ENCODE measurements around the gene SYNJ2BP.

GRCh38 chr14:70397746-70398145 lies 19.1 kb downstream of the SYNJ2BP start:
- TF ChIP-seq, protein P1, sequence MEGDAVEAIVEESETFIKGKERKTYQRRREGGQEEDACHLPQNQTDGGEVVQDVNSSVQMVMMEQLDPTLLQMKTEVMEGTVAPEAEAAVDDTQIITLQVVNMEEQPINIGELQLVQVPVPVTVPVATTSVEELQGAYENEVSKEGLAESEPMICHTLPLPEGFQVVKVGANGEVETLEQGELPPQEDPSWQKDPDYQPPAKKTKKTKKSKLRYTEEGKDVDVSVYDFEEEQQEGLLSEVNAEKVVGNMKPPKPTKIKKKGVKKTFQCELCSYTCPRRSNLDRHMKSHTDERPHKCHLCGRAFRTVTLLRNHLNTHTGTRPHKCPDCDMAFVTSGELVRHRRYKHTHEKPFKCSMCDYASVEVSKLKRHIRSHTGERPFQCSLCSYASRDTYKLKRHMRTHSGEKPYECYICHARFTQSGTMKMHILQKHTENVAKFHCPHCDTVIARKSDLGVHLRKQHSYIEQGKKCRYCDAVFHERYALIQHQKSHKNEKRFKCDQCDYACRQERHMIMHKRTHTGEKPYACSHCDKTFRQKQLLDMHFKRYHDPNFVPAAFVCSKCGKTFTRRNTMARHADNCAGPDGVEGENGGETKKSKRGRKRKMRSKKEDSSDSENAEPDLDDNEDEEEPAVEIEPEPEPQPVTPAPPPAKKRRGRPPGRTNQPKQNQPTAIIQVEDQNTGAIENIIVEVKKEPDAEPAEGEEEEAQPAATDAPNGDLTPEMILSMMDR (IDR thresholded peaks at IDR 0.05; ENCODE audit: low read depth, low read length) = no peak
- no peak for TF ChIP-seq POLR2A (IDR thresholded peaks at IDR 0.05; ENCODE audit: extremely low read depth, insufficient read length)
